OCI-LY7 (cell line): ENCODE data around the gene FNTB.

Experiments used
- CTCF ChIP-seq: fragments of 200-600 bp; sonication (generic); conservative IDR thresholded peaks from 2 replicates; pipeline ENCODE4 v1.5.1; 2014; ENCODE audit warnings: mild to moderate bottlenecking, antibody characterized with exemption, low read length, moderate library complexity, mixed read lengths
- EZH2phosphoT487 ChIP-seq: fragments of 200-600 bp; sonication (generic); IDR thresholded peaks from 2 replicates; pipeline ENCODE4 v1.6.1; 2018; ENCODE audit warnings: low read depth, borderline replicate concordance, mild to moderate bottlenecking, mixed run types, antibody characterized with exemption, low read length, moderate library complexity, mixed read lengths

GRCh38 chr14:65024957-65025356 is 38.3 kb downstream of the FNTB start:
- TF ChIP-seq CTCF (no peak), EZH2phosphoT487 (no peak)
